ENCODE results near the gene RILPL2.
"Not testable (repeated sequence)": the region's sequence is repeated elsewhere in the genome, so short reads cannot be mapped to it uniquely, and the experiment has no call there.

RILPL2 gene

GRCh38 chr12:123388951-123389559, 47.4 kb downstream of the RILPL2 start:
- Mint-ChIP-seq H3K4me3 (no peak overlapping the region), H3K27ac (no peak overlapping the region), H3K4me1 (peaks cover 40% of the 10 kb centered on the region), H3K27me3 (ENCODE audit: low read depth, poor library complexity) (peaks cover 5% of the 10 kb centered on the region), H3K9me3 (no peaks in the 10 kb centered on the region), H3K36me3 (ENCODE audit: low read depth) (peaks cover 28% of the 10 kb centered on the region)
- no peak for TF ChIP-seq CTCF (IDR thresholded peaks at IDR 0.05)
- DNase-seq: peak; percentile 42

GRCh38 chr12:123388177-123388950, 48.1 kb downstream of the RILPL2 start:
- H3K27ac Mint-ChIP-seq: peak overlapping the region; percentile 50
- no peak for TF ChIP-seq CTCF (IDR thresholded peaks at IDR 0.05)
- DNase-seq: peak; percentile 78
- peaks cover 5% of the 10 kb centered on the region for H3K27me3 Mint-ChIP-seq (ENCODE audit: low read depth, poor library complexity)
- H3K9me3 Mint-ChIP-seq: no peaks in the 10 kb centered on the region
- peak overlapping the region; percentile 82 for H3K4me3 Mint-ChIP-seq
- peaks cover 40% of the 10 kb centered on the region for H3K4me1 Mint-ChIP-seq
- H3K36me3 Mint-ChIP-seq (ENCODE audit: low read depth): peaks cover 27% of the 10 kb centered on the region

GRCh38 chr12:123387508-123388176, 48.8 kb downstream of the RILPL2 start:
- H3K4me3 Mint-ChIP-seq: peak overlapping the region; percentile 82
- no peaks in the 10 kb centered on the region for H3K9me3 Mint-ChIP-seq
- no peak for TF ChIP-seq CTCF (IDR thresholded peaks at IDR 0.05)
- H3K27ac Mint-ChIP-seq: peak overlapping the region; percentile 50
- DNase-seq: peak; percentile 12
- peaks cover 5% of the 10 kb centered on the region for H3K27me3 Mint-ChIP-seq (ENCODE audit: low read depth, poor library complexity)
- peaks cover 40% of the 10 kb centered on the region for H3K4me1 Mint-ChIP-seq
- peaks cover 20% of the 10 kb centered on the region for H3K36me3 Mint-ChIP-seq (ENCODE audit: low read depth)

GRCh38 chr12:123385536-123385935, 50.9 kb downstream of the RILPL2 start:
- not testable (repeated sequence) for H3K27ac Mint-ChIP-seq; H3K9me3 Mint-ChIP-seq; H3K27me3 Mint-ChIP-seq (ENCODE audit: low read depth, poor library complexity); DNase-seq; H3K36me3 Mint-ChIP-seq (ENCODE audit: low read depth)
- Mint-ChIP-seq H3K4me1 (peaks cover 36% of the 10 kb centered on the region), H3K4me3 (peak overlapping the region; percentile 89)

GRCh38 chr12:123384994-123385376, 51.5 kb downstream of the RILPL2 start:
- no peak for DNase-seq
- Mint-ChIP-seq H3K4me1 (peaks cover 30% of the 10 kb centered on the region), H3K36me3 (ENCODE audit: low read depth) (no peaks in the 10 kb centered on the region), H3K9me3 (no peaks in the 10 kb centered on the region), H3K27me3 (ENCODE audit: low read depth, poor library complexity) (peaks cover under 1% of the 10 kb centered on the region), H3K4me3 (peak overlapping the region; percentile 89), H3K27ac (no peak overlapping the region)
- TF ChIP-seq CTCF (IDR thresholded peaks at IDR 0.05): no peak

- no peaks in the 10 kb centered on the region for H3K9me3 Mint-ChIP-seq
- peaks cover 28% of the 10 kb centered on the region for H3K4me1 Mint-ChIP-seq
- H3K4me3 Mint-ChIP-seq: peak overlapping the region; percentile 89
- H3K27me3 Mint-ChIP-seq (ENCODE audit: low read depth, poor library complexity): no peaks in the 10 kb centered on the region
- no peaks in the 10 kb centered on the region for H3K36me3 Mint-ChIP-seq (ENCODE audit: low read depth)
- no peak for TF ChIP-seq CTCF (IDR thresholded peaks at IDR 0.05)
- H3K27ac Mint-ChIP-seq: peak overlapping the region; percentile 61
- DNase-seq: peak; percentile 45
These were observed 52.0 kb downstream of the RILPL2 start for GRCh38 chr12:123384318-123384993.

Measured in nephron progenitor cell (in vitro differentiated cells).